NOMO-1 (cell line): Measurements from ENCODE around the gene CCDC40.

Source experiments
- DNase-seq, 2 experiments: peaks; one replicate each; lab custom pipeline; 2025; ENCODE audit not compliant: unreplicated experiment in 2 of 2; lab: John Stamatoyannopoulos, UW

Gene CCDC40

DNA sequence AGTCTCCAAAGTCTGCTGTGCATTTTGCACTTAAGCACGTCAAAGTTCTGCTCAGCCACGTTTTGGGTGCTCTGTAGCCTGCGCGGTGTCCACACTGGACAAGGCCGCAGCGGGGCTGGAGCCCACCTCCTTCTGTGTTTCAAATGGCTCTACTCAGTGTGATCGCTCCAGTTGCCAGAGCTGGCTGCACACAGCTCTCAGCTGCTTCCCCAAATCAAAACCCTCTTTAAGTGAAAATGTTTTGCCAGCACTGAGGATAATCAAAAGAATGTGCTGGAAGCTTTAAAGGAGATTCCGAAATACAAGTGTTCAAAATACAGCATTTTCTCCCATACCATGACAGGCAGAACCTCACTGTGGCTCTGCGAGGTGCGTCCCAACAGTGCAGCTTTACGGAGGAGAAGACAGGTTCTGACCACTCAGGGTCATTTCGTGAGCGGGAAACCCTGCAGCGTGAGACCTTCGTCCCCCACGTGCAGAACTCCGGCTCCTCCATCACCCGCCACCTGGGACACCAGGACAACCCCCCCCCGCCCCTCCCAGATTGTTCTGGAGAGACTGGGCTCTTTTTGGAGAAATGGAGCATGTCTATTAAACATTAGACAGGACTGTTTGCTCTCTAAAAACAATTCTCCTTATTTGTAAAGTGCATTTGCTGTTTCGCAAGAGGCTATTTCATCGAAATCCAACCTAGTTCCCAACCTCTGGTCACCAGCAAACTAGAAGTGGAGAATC is 17.4 kb upstream of the CCDC40 start:
- DNase-seq, result no peak

DNA sequence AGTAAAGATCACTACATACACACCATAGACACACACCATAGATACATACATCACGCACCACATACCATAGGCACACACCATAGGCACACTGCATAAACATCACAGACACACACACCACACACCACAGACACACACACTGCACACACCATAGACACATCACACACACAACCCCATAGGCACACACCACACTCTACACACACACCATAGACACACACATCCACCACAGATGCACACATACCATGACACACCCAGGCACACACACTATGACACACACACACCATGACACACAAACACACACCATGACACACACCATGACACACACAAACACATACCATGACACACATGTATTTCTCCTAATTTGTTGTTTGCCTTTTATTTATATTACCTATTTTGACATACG is 14.8 kb upstream of the CCDC40 start:
- no peak for DNase-seq

- DNase-seq, result no peak
Observed at GRCh38 chr17:80023481-80024205, 12.8 kb upstream of the CCDC40 start.

GRCh38 chr17:80024206-80024972 is 12.1 kb upstream of the CCDC40 start:
- no peak for DNase-seq

- no peak for DNase-seq
Observed at GRCh38 chr17:80025140-80025539, 11.3 kb upstream of the CCDC40 start.

- no peak for DNase-seq
Observed at GRCh38 chr17:80025796-80026195, 10.6 kb upstream of the CCDC40 start.

- DNase-seq, result no peak
Observed at GRCh38 chr17:80026359-80027042, 9.9 kb upstream of the CCDC40 start.

- no peak for DNase-seq
Observed at GRCh38 chr17:80027043-80027435, 9.4 kb upstream of the CCDC40 start.

DNA sequence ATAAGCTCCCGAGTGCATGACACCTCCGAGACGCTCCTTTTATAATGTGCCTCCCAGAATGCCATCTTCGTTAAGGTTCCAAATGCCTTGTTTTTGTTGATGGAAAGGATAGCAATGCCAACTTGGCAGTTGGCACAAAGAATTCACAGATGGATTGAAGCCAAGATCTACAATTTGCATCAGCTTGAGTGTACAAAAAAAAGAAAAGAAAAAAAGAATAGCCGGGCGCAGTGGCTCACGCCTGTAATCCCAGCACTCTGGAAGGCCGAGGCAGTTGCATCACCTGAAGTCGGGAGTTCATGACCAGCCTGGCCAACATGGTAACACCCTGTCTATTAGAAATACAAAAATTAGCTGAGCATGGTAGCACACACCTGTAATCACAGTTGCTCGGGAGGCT is 8.4 kb upstream of the CCDC40 start:
- no peak for DNase-seq

DNA sequence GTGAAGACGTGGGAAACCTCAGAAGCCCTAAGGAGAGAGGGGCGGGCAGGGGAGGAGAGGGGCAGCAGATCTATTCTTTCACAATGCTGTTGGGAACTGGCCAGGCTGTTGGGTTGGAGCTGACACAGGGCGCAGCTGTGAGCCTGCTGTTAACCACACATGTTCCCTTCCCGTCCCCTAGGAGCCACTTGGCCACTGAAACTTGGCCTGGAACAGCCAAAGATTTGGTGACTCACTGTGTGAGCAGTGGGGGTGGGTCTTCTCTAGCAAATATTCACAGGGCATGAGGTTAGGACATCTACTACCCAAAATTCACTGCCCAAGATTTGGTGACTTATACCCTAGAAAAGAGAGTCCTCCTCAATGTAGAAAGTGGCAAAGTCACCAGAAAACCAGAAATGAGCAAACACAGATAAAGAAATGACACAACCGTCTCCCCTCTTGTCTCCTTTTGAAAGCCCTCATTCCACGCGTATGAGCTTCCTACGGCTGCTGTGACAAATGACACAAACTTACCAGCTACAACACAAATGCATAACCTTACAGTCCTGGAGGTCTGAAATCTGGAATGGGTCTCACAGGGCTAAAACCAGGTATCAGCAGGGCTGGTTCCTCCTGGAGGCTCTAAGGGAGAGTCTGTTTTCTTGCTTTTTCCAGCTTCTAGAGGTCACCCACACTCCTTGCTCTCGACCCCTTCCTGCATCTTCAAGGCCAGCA is 7.0 kb upstream of the CCDC40 start:
- DNase-seq, result no peak

- DNase-seq, result no peak
Observed at GRCh38 chr17:80030730-80031410, 5.6 kb upstream of the CCDC40 start.

GRCh38 chr17:80031691-80032430 is 4.6 kb upstream of the CCDC40 start:
- no peak for DNase-seq

GRCh38 chr17:80032614-80033171 is 3.7 kb upstream of the CCDC40 start:
- no peak for DNase-seq

DNA sequence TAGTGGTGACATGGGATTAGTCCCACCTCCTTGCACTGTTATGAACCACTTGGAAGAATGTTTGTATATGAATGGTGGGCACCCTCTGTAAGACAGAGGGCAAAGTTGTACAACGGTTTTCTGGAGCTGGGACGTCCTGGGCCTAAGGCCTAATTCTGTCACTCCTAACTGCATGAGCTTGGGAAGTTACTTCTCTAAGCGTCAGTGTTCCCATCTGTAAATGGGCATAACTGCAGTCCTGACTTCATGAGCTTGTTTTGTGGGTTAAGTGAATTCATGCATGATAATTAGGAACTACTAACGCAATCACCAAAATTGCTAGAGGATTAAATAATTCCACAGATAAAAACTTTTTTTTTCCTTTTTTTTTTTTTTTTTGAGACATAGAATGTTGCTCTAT is 2.6 kb upstream of the CCDC40 start:
- no peak for DNase-seq

DNA sequence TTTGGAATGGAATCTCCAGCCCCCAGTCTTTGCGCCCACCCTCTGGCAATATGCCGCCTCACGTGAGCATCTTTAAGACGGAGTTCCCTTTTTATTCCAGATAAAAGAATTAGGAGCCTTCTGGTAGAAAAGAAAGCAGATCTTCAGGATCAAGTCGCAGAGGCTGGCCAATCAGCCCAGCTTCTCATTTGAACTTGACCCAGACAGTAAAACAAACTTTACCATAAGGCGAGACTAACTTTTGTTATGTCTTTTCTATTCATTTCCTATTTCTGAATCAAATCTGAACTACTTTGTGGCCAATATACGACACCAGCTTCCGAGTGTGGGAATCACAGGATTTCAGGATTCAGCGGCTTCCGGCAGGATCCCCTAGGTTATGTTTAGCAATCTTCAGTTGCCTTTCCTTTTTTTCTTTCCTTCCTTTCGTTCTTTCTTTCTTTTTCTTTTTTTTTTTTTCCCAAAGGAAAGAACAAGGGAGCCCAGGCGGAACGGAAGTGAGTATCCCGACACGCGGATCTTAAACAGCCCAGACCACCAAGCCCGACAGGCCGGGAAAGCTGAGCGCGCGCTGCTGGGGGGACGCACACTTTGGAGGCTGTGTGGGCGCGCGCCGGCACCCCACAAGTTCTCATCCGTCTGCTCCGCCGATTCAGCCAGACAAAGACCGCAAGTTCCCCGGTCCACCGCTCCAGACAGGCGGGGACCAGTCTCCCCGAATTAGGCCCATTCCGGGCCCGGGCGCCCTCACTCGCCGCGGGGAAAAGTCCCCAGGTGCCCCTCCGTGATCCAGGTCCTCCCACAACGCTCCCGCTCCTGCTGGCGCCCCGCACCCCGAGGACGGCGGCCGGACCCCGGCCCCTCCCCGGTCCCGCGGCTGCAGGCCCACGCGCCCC is 1.4 kb upstream of the CCDC40 start:
- DNase-seq, result peak in 1 of 2 experiments; percentile 8

GRCh38 chr17:80035687-80035936 is 830 bp upstream of the CCDC40 start, which contains the start of gene TBC1D16:
Gene TBC1D16 (minus strand): TSS chr17:80035872. CDS start chr17:80013547, 22,325 bp downstream.
- DNase-seq, result no peak

DNA sequence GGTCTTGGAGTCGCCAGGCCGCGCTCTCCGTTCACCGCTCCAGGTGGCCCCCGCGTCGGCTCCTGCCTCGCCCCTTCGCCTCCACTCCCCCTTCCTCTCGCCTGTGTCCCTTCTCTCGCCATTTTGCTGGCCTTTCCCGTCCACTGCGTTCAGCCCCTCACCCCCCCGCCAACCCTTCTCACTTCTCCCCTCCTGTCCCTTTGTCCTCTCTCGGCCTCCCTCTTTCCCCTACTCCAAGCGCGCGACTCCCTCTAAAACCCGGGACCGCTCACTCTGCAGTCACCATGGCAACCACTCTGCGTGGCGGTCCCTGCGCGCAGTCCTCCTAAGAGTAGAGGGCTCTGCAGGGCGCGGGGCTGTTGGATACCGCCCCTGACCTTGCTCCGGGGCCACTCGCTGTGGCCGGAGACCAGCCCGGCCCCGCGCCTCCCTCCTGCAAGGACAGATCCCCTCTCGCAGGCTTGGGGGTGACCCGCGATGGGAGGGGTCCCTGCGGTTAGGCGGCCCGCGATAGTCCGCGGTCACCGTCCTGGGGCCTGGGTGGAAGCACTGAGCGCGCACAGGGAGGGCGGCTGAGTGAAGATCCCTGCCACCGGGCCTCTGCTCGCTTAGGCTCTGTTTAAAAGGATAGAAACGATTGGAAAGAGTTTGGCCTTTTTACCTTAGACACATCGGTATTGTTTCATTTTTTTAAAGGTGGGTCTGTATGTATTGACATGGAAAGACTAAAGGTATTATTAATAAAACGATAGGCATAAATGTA is 454 bp downstream of the CCDC40 start:
- DNase-seq, result no peak
